Activated CD4-positive, alpha-beta T cell treated with anti-CD3 and anti-CD28 coated beads for 36 hours (primary cell): ENCODE measurements around the gene DNAH7. TPM values are rescaled to one million over a fixed set of nuclear protein-coding genes. Genes with fewer than 3 reads are reported as not detected.

Experiments used
- ATAC-seq: fragments of 200-7000 bp; cut with Tn5 transposase; one replicate; pipeline ENCODE4 v1.10.0; 2021; ENCODE audit warnings: mild to moderate bottlenecking, moderate library complexity
- CTCF ChIA-PET: fragments of 350-600 bp; sonication (Branson Sonifier 250); formaldehyde crosslinking; loops from one replicate; lab custom pipeline; 2021; ENCODE audit warnings: antibody characterized with exemption; lab: Charles Lee
- POLR2A ChIA-PET: fragments of 350-600 bp; sonication (Branson Sonifier 250); formaldehyde crosslinking; loops from one replicate; lab custom pipeline; 2021; ENCODE audit warnings: antibody characterized with exemption, inconsistent platforms; lab: Charles Lee
- DNase-seq: peaks from one replicate; pipeline ENCODE4 v3.0.0-alpha.2; 2020
- H3K27ac Mint-ChIP-seq: one replicate; pipeline ENCODE4 v1.8.0; 2021; ENCODE audit warnings: mixed read lengths
- H3K27me3 Mint-ChIP-seq: one replicate; pipeline ENCODE4 v1.8.0; 2021; ENCODE audit warnings: mixed read lengths
- H3K36me3 Mint-ChIP-seq: one replicate; pipeline ENCODE4 v1.8.0; 2021; ENCODE audit warnings: low read depth, mixed read lengths
- H3K4me1 Mint-ChIP-seq: one replicate; pipeline ENCODE4 v1.8.0; 2021; ENCODE audit warnings: mixed read lengths
- H3K4me3 Mint-ChIP-seq: one replicate; pipeline ENCODE4 v1.8.0; 2021; ENCODE audit warnings: mild to moderate bottlenecking, moderate library complexity, mixed read lengths
- H3K9me3 Mint-ChIP-seq: one replicate; pipeline ENCODE4 v1.8.0; 2021; ENCODE audit warnings: low read depth, mixed read lengths
- intact Hi-C, 2 experiments: fragments of 100-400 bp; cut with DNase I in 1 of 2; cut with micrococcal nuclease in 1 of 2; formaldehyde crosslinking; loops; one replicate each; pipeline versions ENCODE4 v1.14.2 to v1.15.1; 2022 to 2024; cut with DNase I, micrococcal nuclease
- total RNA-seq, 2 experiments: library from RNA; stranded (reverse); gene quantifications; one replicate each; pipeline ENCODE4 v1.2.3, GENCODE V29; 2021

Gene DNAH7
- total RNA-seq, 2 experiments from 2014 or later = not detected

DNA sequence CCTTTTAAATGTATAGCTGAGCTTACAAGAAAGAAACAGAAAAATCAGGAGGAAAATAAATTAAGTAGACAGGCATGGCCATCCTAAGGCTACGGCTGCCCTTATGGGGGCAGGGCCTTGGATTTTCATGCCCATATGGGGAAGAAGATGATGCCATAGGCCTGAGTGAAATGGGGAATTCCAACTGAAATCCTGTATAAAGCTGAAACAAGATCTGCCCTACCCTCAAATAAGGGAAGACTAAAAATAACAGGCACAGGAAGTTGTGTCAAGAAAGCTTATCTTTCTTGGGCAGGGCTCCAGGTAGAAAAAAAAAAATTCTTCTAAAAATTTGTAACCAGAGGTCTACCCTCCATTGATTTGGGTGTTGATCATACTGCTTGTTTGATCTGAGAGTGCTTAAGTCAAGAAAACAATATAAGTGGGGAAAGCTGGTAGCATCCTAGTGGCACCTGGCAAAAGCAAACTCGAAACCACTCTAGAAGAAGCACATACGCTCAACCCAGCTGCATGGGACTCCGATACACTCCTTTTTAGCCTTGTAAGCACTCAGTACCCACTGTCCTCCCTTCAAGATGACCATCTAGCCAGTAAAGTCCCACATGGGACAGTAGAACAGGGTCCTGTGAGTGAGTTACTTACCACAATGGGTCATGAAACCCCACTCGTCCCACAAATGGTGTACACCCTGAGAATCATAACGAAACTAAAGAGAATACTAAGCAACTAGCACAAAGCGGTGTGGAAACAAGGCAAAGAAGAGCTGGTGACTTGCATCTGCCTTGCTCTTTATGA is 22.3 kb downstream of the DNAH7 start:
- Mint-ChIP-seq H3K27ac (no peak overlapping the region), H3K4me3 (no peak overlapping the region), H3K4me1 (no peaks in the 10 kb centered on the region), H3K27me3 (peaks cover 4% of the 10 kb centered on the region), H3K9me3 (no peaks in the 10 kb centered on the region), H3K36me3 (no peaks in the 10 kb centered on the region)
- no peak for ATAC-seq
- DNase-seq = no peak
- intact Hi-C loops = no loop called here
- ChIA-PET POLR2A (no interaction called here), CTCF (interaction anchor here (0.6 to 2.3 kb wide), 3 partner anchors 21 to 489 kb away, joined by 4 to 11 read pairs (median 5); partner anchors contain the start of gene DNAH7)

DNA sequence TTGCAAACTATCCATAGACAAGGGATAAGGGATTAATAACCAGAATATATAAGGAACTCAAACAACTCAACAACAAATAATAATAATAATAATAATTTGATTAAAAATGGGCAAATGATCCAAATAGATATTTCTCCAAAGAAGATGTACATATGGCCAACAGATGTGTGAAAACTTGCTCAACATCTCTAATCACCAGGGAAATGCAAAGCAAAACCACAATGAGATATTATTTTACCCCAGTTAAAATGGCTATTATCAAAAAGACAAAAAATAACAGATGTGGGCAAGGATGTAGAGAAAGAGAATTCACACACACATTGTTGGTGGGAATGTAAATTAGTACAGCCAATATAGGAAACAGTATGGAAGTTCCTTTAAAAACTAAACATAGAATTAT is 26.9 kb downstream of the DNAH7 start:
- intact Hi-C loops = no loop called here
- Mint-ChIP-seq H3K4me3 (no peak overlapping the region), H3K27me3 (peaks cover 2% of the 10 kb centered on the region), H3K9me3 (peaks cover 23% of the 10 kb centered on the region), H3K27ac (no peak overlapping the region), H3K36me3 (no peaks in the 10 kb centered on the region), H3K4me1 (no peaks in the 10 kb centered on the region)
- POLR2A ChIA-PET = no interaction called here
- CTCF ChIA-PET = no interaction called here
- DNase-seq (no peak), ATAC-seq (no peak)

DNA sequence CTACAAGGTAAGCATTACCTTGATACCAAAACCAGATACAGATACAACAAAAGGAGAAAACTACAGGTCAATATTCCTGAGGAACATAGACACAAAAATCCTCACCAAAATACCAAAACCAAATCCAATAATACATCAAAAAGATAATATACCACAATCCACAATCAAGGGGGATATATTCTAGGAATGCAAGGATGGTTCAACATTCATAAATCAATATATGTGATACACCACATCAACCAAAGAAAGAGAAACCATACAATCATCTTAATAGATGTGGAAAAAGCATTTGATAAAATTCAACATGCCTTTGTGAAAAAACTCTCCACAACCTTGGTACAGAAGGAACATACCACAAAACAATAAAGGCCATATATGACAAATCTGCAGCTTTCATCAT is 28.4 kb downstream of the DNAH7 start:
- no peak overlapping the region for H3K4me3 Mint-ChIP-seq
- CTCF ChIA-PET = no interaction called here

DNA sequence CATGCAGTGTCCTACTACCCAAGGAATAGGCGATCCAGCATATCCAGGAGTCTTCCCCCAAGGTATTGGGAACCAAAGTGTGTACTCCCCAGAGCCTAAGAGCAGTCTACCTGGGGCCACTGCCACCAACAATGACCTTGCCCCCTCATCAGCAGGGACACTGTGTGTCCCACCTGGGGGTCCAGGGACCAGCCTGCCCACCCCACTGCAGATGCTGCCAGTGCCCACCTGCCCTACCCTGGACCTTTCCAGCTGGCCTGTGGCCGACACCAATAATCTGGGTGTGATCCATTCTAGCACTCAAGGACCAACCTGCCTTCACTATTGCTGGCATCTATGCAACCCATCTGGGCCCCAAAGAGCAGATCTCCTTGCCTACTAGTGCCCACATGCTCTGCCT is 32.2 kb downstream of the DNAH7 start:
- Mint-ChIP-seq H3K36me3 (no peaks in the 10 kb centered on the region), H3K4me3 (no peak overlapping the region), H3K4me1 (no peaks in the 10 kb centered on the region), H3K9me3 (peaks cover 29% of the 10 kb centered on the region), H3K27ac (no peak overlapping the region), H3K27me3 (peaks cover 8% of the 10 kb centered on the region)
- ChIA-PET CTCF (no interaction called here), POLR2A (no interaction called here)
- ATAC-seq (no peak), DNase-seq (no peak)
- intact Hi-C loops = no loop called here

More for the DNA sequence above, 28.4 kb downstream of the DNAH7 start:
- peaks cover 2% of the 10 kb centered on the region for H3K27me3 Mint-ChIP-seq
- H3K27ac Mint-ChIP-seq = no peak overlapping the region
- no peak for DNase-seq
- H3K36me3 Mint-ChIP-seq = no peaks in the 10 kb centered on the region
- POLR2A ChIA-PET = no interaction called here
- intact Hi-C loops = no loop called here
- ATAC-seq = no peak
- peaks cover 25% of the 10 kb centered on the region for H3K9me3 Mint-ChIP-seq
- no peaks in the 10 kb centered on the region for H3K4me1 Mint-ChIP-seq

DNA sequence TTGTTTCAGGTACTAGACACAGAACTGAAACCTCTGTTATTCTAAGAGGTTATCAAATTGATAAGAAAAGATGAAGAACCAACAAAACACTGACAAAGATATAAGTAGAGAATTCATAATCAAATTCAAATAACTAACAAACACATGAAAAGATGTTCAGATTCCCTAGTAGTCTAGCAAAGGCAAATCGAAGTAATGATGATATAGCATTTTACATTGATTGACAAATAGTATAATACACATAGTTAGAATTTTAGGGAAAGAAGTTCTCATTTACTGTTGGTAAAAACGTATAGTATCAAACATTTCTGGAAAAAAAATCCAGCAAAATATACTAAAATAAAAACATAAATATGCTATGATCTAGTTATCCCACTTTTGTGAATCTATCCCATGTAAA is 50.6 kb downstream of the DNAH7 start:
- no peaks in the 10 kb centered on the region for H3K4me1 Mint-ChIP-seq
- H3K4me3 Mint-ChIP-seq = no peak overlapping the region
- DNase-seq = no peak
- no peak for ATAC-seq
- peaks cover 2% of the 10 kb centered on the region for H3K27me3 Mint-ChIP-seq
- H3K27ac Mint-ChIP-seq = no peak overlapping the region
- H3K9me3 Mint-ChIP-seq = peaks cover 2% of the 10 kb centered on the region
- ChIA-PET POLR2A (no interaction called here), CTCF (no interaction called here)
- H3K36me3 Mint-ChIP-seq = no peaks in the 10 kb centered on the region
- intact Hi-C loops = no loop called here

DNA sequence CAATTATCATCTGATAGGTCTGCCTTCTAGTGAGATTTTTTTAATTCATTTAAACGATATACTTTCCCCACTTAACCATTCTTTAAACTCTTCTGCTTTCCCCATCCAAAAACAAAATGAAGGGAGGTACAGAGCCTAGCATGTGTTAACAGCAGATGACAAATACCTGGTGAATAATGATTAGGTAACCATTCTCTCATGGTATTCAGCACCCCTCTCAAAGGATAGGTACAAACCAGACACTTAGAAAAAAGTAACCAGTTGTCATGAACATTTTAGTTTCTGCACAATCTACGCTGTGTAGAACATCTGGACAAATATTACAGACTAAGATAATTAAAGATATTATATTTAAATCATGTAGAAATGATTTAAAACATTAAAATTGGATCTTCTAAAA is 56.3 kb downstream of the DNAH7 start:
- no peak overlapping the region for H3K4me3 Mint-ChIP-seq
- H3K9me3 Mint-ChIP-seq = no peaks in the 10 kb centered on the region
- no peak overlapping the region for H3K27ac Mint-ChIP-seq
- intact Hi-C loops = no loop called here
- peaks cover 2% of the 10 kb centered on the region for H3K27me3 Mint-ChIP-seq
- no peak for ATAC-seq
- H3K36me3 Mint-ChIP-seq = no peaks in the 10 kb centered on the region
- CTCF ChIA-PET = interaction anchor here (1.0 kb wide), 1 partner anchor 29 kb away, joined by 3 read pairs; no protein-coding TSS in a partner anchor
- no peaks in the 10 kb centered on the region for H3K4me1 Mint-ChIP-seq
- POLR2A ChIA-PET = no interaction called here
- DNase-seq = no peak

DNA sequence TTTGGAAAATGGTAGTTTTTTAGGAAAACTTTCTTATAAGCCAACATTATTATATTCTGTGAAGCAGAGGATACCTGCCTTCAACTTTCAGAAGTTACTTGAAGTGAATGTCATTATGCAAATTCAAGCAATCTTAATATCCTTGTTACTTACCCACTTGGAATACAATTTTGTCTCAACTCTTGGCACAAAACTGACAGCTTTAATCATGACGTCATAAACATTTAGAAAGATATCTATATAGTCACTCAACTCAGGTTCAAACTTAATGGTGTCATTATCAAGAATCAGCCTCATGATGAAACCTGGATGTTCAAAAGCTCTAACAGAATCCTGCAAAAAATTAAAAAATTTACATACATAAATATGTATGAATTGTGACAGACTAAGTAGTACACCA is 68.1 kb downstream of the DNAH7 start:
- Mint-ChIP-seq H3K27ac (no peak overlapping the region), H3K36me3 (no peaks in the 10 kb centered on the region), H3K27me3 (no peaks in the 10 kb centered on the region), H3K4me3 (no peak overlapping the region), H3K9me3 (peaks cover 4% of the 10 kb centered on the region), H3K4me1 (peaks cover 5% of the 10 kb centered on the region)
- CTCF ChIA-PET = interaction anchor here (0.6 to 1.0 kb wide), 2 partner anchors 11 to 19 kb away, joined by 3 read pairs; no protein-coding TSS in a partner anchor
- intact Hi-C loops = no loop called here
- DNase-seq (no peak), ATAC-seq (no peak)
- POLR2A ChIA-PET = no interaction called here

DNA sequence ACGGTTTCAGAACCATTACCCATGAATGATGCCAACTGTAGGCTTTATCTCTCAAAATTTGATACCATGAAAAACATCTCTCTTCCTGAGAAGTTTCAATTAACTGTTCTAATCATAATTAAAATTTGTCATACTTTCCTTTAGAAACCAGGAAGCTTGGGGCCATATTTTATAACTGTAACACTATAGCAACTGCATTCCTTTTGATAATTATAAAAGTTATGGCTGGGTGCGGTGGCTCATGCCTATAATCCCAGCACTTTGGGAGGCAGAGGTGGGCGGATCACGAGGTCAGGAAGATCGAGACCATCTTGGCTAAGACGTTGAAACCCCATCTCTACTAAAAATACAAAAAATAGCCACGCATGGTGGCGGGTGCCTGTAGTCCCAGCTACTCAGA is 70.6 kb downstream of the DNAH7 start:
- Mint-ChIP-seq H3K36me3 (no peaks in the 10 kb centered on the region), H3K4me3 (no peak overlapping the region), H3K4me1 (peaks cover 5% of the 10 kb centered on the region), H3K27me3 (no peaks in the 10 kb centered on the region), H3K27ac (no peak overlapping the region), H3K9me3 (no peaks in the 10 kb centered on the region)
- POLR2A ChIA-PET = no interaction called here
- no peak for ATAC-seq
- DNase-seq = no peak
- intact Hi-C loops = no loop called here
- CTCF ChIA-PET = no interaction called here

DNA sequence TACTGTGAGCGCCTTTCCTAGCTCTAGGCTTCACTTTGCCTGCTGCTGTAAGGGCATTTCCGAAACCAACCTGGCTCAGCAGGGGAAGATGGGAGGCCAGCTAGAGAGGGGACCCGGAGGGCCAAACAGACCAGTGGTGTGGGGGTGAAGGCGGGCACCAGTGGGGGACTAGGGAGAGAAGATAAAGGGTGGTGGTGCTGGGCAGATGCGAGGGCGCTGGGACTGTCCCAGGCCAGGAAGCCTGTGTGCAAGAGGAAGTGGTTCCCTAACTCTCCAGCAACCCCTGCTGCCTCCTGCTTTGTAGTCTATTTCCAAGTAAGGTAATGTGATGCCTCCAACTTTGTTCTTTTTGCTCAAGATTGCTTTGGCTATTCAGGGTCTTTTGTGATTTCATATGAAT is 73.1 kb downstream of the DNAH7 start:
- H3K4me1 Mint-ChIP-seq = peaks cover 5% of the 10 kb centered on the region
- no peak overlapping the region for H3K4me3 Mint-ChIP-seq
- no peaks in the 10 kb centered on the region for H3K27me3 Mint-ChIP-seq
- CTCF ChIA-PET = no interaction called here
- ATAC-seq (no peak), DNase-seq (peak; percentile 10)
- H3K27ac Mint-ChIP-seq = no peak overlapping the region
- no peaks in the 10 kb centered on the region for H3K36me3 Mint-ChIP-seq
- POLR2A ChIA-PET = no interaction called here
- no peaks in the 10 kb centered on the region for H3K9me3 Mint-ChIP-seq
- intact Hi-C loops = no loop called here

DNA sequence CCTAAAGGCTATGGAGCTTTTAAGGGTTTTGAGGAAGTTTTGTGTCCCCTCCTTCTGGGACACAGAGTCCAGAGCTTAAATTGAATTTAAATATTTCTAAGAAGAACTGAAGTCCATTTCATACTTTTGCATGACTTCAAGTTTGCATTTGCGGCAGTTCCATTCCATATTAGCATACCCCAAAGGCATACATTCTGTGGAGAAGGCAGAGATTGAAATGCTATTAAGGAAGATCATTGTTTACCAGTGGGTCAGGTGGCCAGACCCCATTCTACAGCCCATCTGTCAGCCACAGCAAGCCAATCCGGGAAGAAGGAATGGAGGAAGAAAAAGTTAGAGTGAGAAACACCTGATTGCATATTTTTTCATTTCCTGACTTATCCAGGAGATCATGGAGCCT is 75.0 kb downstream of the DNAH7 start:
- DNase-seq (no peak), ATAC-seq (no peak)
- intact Hi-C loops = no loop called here
- H3K9me3 Mint-ChIP-seq = no peaks in the 10 kb centered on the region
- peaks cover 5% of the 10 kb centered on the region for H3K4me1 Mint-ChIP-seq
- CTCF ChIA-PET = interaction anchor here (0.7 kb wide), 1 partner anchor 588 kb away, joined by 3 read pairs; no protein-coding TSS in a partner anchor
- no peaks in the 10 kb centered on the region for H3K36me3 Mint-ChIP-seq
- H3K4me3 Mint-ChIP-seq = no peak overlapping the region
- POLR2A ChIA-PET = no interaction called here
- H3K27me3 Mint-ChIP-seq = no peaks in the 10 kb centered on the region
- no peak overlapping the region for H3K27ac Mint-ChIP-seq

DNA sequence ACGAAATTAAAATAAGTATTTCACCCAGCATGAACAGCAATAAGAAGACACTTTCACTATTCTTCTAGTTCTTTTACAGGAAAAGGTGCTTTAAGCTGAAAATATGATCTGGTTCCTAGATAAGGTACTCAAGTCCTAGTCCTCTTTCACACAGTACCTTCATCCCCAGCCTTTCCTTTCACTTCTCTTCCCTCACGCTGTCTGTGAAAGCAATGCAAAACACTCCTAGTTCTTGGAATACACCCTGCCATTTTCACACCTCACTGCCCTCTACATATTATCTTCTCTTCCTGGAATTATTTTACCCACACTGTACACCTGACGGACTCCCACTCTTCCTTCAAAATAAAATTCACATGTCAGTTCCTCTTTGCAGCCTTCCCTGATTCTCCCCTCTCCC is 82.9 kb downstream of the DNAH7 start:
- H3K36me3 Mint-ChIP-seq = no peaks in the 10 kb centered on the region
- ATAC-seq (no peak), DNase-seq (no peak)
- no peaks in the 10 kb centered on the region for H3K9me3 Mint-ChIP-seq
- H3K27ac Mint-ChIP-seq = no peak overlapping the region
- POLR2A ChIA-PET = no interaction called here
- peaks cover 3% of the 10 kb centered on the region for H3K4me1 Mint-ChIP-seq
- CTCF ChIA-PET = no interaction called here
- no peak overlapping the region for H3K4me3 Mint-ChIP-seq
- intact Hi-C loops = no loop called here
- no peaks in the 10 kb centered on the region for H3K27me3 Mint-ChIP-seq

DNA sequence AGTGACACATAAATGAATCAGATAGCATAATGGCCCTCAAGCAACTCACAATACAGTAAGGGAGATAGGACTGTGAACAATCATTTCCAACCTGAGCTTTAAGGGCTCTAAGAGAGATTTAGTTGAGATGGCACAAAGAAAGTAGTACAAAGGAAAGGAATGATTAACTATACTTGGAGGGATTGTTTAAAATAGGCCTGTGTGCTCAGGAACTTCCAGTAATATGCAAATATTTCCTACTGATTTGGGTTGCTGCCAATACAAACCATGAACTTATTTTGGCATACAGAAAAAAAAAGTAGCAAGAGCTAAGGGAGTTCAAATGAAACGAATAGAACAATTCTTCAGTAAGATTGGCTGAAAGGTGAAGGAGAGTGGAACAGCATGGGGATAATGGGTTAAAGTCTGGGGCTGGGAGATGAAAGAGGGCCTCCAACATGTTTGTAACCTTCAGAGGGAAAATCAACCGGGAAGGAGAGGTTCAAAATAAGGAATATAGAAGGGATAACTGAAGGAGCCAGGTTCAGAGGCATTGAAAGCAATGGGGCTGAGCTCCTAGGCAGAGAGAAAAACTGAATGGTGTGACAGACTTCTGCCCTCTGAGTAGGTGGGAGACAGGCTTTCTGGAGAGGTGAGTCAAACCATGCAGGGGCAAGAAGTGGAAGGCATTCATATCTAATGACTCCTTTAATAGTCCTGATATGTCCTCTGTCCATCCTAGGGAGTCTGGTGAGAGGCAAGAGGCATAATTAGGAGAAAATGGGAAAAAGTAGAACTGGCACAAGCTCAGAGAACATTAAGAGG is 83.5 kb downstream of the DNAH7 start:
- Mint-ChIP-seq H3K9me3 (peaks cover 2% of the 10 kb centered on the region), H3K27me3 (no peaks in the 10 kb centered on the region), H3K4me3 (no peak overlapping the region), H3K36me3 (no peaks in the 10 kb centered on the region), H3K4me1 (peaks cover 3% of the 10 kb centered on the region), H3K27ac (no peak overlapping the region)
- DNase-seq (no peak), ATAC-seq (no peak)
- intact Hi-C loops = no loop called here
- POLR2A ChIA-PET = no interaction called here
- CTCF ChIA-PET = interaction anchor here (1.1 kb wide), 1 partner anchor 77 kb away, joined by 3 read pairs; no protein-coding TSS in a partner anchor
